GM12878 (cell line): ENCODE data around the gene ESR1. TPM values are rescaled to one million over a fixed set of nuclear protein-coding genes. Genes with fewer than 3 reads are reported as not detected.

Experiments used
- ATAC-seq: fragments of 200-7000 bp; cut with Tn5 transposase; 3 replicates; pipeline ENCODE4 v1.9.1; 2020; ENCODE audit warnings: mild to moderate bottlenecking, moderate library complexity
- BruUV-seq: library from RNA; stranded (reverse); fragments of 400-500 nt; replicated peaks from 2 replicates; lab custom pipeline; 2021; lab: Mats Ljungman, UMichigan
- CTCF ChIA-PET: fragments of 300-600 bp; sonication (Branson Sonifier 250); formaldehyde crosslinking; extraction: SDS; loops from one replicate; lab custom pipeline; 2021; ENCODE audit warnings: inconsistent platforms; lab: Yijun Ruan, JAX
- POLR2A ChIA-PET: fragments of 350-600 bp; formaldehyde crosslinking; extraction: SDS; loops from one replicate; lab custom pipeline; 2021; ENCODE audit warnings: inconsistent platforms; lab: Charles Lee
- RAD21 ChIA-PET: fragments of 300-600 bp; sonication (Branson Sonifier 250); formaldehyde crosslinking; loops from one replicate; lab custom pipeline; 2023; ENCODE audit warnings: antibody characterized with exemption; ENCODE audit not compliant: unreplicated experiment; lab: Charles Lee
- SMC1A ChIA-PET: fragments of 300-600 bp; sonication (Branson Sonifier 250); formaldehyde crosslinking; loops from one replicate; lab custom pipeline; 2023; ENCODE audit not compliant: unreplicated experiment, uncharacterized antibody; lab: Charles Lee
- DNase-seq: peaks from one replicate; pipeline ENCODE4 v3.0.0-alpha.2; 2011; ENCODE audit warnings: low read depth, low spot score
- FAIRE-seq: peaks from 3 replicates; lab custom pipeline; 2011; peaks lifted over from hg19 to GRCh38; lab: Jason Lieb, UNC
- H2AFZ ChIP-seq: 2 replicates; pipeline ENCODE4 v1.6.0; 2011; ENCODE audit warnings: low read depth, low read length, control low read depth; ENCODE audit not compliant: control insufficient read depth
- H3K27ac ChIP-seq: 2 replicates; pipeline ENCODE4 v1.5.1; 2011; ENCODE audit warnings: control low read depth; ENCODE audit not compliant: control insufficient read depth, insufficient read depth
- H3K27me3 ChIP-seq, 2 experiments: replicated peaks in 1 of 2; 2 replicates each; pipeline versions ENCODE4 v1.6.0 to v1.6.1; 2011; ENCODE audit warnings: low read length in 1 of 2; ENCODE audit not compliant: control insufficient read depth in 2 of 2, insufficient read depth in 2 of 2
- H3K36me3 ChIP-seq, 2 experiments: 2 replicates each; pipeline ENCODE4 v1.5.1; 2011; ENCODE audit warnings: low read length in 1 of 2; ENCODE audit not compliant: control insufficient read depth in 2 of 2, insufficient read depth in 2 of 2
- H3K4me1 ChIP-seq: 2 replicates; pipeline ENCODE4 v1.6.1; 2011; ENCODE audit warnings: mild to moderate bottlenecking, low read length, moderate library complexity, mixed read lengths; ENCODE audit not compliant: control insufficient read depth, insufficient read depth
- H3K4me2 ChIP-seq: 2 replicates; pipeline ENCODE4 v1.6.0; 2011; ENCODE audit warnings: control low read depth; ENCODE audit not compliant: control insufficient read depth, insufficient read depth
- H3K4me3 ChIP-seq: fragments of 200-600 bp; sonication (generic); 2 replicates; pipeline ENCODE4 v1.5.1; 2016
- H3K79me2 ChIP-seq: 2 replicates; pipeline ENCODE4 v1.6.0; 2011; ENCODE audit warnings: low read length; ENCODE audit not compliant: control insufficient read depth, insufficient read depth
- H3K9ac ChIP-seq: 2 replicates; pipeline ENCODE4 v1.8.0; 2011; ENCODE audit warnings: low read length, control low read depth, mixed read lengths; ENCODE audit not compliant: control insufficient read depth, insufficient read depth
- H3K9me3 ChIP-seq: replicated peaks from 3 replicates; pipeline ENCODE4 v1.5.1; 2011; ENCODE audit warnings: mild to moderate bottlenecking, low read length; ENCODE audit not compliant: control insufficient read depth, insufficient read depth
- H4K20me1 ChIP-seq: 2 replicates; pipeline ENCODE4 v1.6.0; 2011; ENCODE audit not compliant: control insufficient read depth, insufficient read depth
- ASH2L ChIP-seq: fragments of 300-600, 200-600 bp; sonication (generic); IDR thresholded peaks from 2 replicates; pipeline ENCODE4 v1.6.1; 2017; ENCODE audit warnings: low read depth, mild to moderate bottlenecking, borderline replicate concordance
- BACH1 ChIP-seq: fragments of 450-650 bp; IDR thresholded peaks from 2 replicates; pipeline ENCODE4 v1.6.1; 2017; ENCODE audit warnings: mild to moderate bottlenecking, borderline replicate concordance
- FOXK2 ChIP-seq: fragments of 450-650 bp; IDR thresholded peaks from 2 replicates; pipeline ENCODE4 v1.6.1; 2017; ENCODE audit warnings: mild to moderate bottlenecking, moderate library complexity
- KAT2A ChIP-seq: conservative IDR thresholded peaks from 2 replicates; pipeline ENCODE4 v1.6.1; 2011; ENCODE audit warnings: low read depth, low read length; ENCODE audit not compliant: control insufficient read depth
- LARP7 ChIP-seq: fragments of 450-650 bp; IDR thresholded peaks from 2 replicates; pipeline ENCODE4 v1.6.1; 2017; ENCODE audit warnings: mild to moderate bottlenecking
- MTA2 ChIP-seq: fragments of 450-650 bp; IDR thresholded peaks from 2 replicates; pipeline ENCODE4 v1.6.1; 2016; ENCODE audit warnings: low read depth, mild to moderate bottlenecking, moderate library complexity
- MYB ChIP-seq: fragments of 150-350 bp; IDR thresholded peaks from 2 replicates; pipeline ENCODE4 v1.6.1; 2014; ENCODE audit warnings: mild to moderate bottlenecking, low read depth, low read length, borderline replicate concordance
- NBN ChIP-seq: fragments of 450-650 bp; IDR thresholded peaks from 2 replicates; pipeline ENCODE4 v1.6.1; 2016
- RBBP5 ChIP-seq: fragments of 200-600 bp; sonication (generic); conservative IDR thresholded peaks from 2 replicates; pipeline ENCODE4 v1.6.1; 2016
- SIX5 ChIP-seq: IDR thresholded peaks from 2 replicates; pipeline ENCODE4 v1.6.1; 2011; ENCODE audit warnings: mild to moderate bottlenecking, low read depth, low read length, moderate library complexity; ENCODE audit not compliant: severe bottlenecking
- TCF3 ChIP-seq: IDR thresholded peaks from 2 replicates; pipeline ENCODE4 v1.6.1; 2012; ENCODE audit warnings: low read depth, mild to moderate bottlenecking, low read length, borderline replicate concordance; ENCODE audit not compliant: insufficient read depth
- YBX1 ChIP-seq: fragments of 450-650 bp; IDR thresholded peaks from 2 replicates; pipeline ENCODE4 v1.6.1; 2016; ENCODE audit warnings: antibody characterized with exemption
- ZNF207 ChIP-seq: fragments of 450-650 bp; IDR thresholded peaks from 2 replicates; pipeline ENCODE4 v1.6.1; 2014; ENCODE audit warnings: antibody characterized with exemption, mild to moderate bottlenecking, borderline replicate concordance
- WGBS: methylation state at CpG from one replicate; pipeline ENCODE4 v1.1.6; 2016; ENCODE audit warnings: low lambda C conversion rate; ENCODE audit not compliant: insufficient replicate concordance, insufficient coverage; ENCODE audit errors: missing lambda C conversion rate; 5-methylcytosine and 5-hydroxymethylcytosine counted together
- in situ Hi-C: fragments of 300-500 bp; cut with MboI; formaldehyde crosslinking; loops from 9 replicates; pipeline ENCODE4 v1.14.3; 2018; ENCODE audit warnings: mixed read lengths
- intact Hi-C: fragments of 100-400 bp; cut with micrococcal nuclease; formaldehyde crosslinking; loops from one replicate; pipeline ENCODE4 v1.14.2; 2022; ENCODE audit not compliant: unreplicated experiment
- polyA plus RNA-seq, 11 experiments: library from polyadenylated mRNA; depleted of rRNA in 4 of 11; unstranded in 6 of 11; stranded (reverse) in 5 of 11; fragments of >200 nt; fragmentation: Nextera tagmentation in 4 of 11; fragmentation: Illumina TruSeq in 1 of 11; extraction: Ambion mirVana in 4 of 11; extraction: Trizol in 1 of 11; gene quantifications; 1 replicate in 1 of 11; 2 replicates in 10 of 11; pipeline versions ENCODE4 v1.2.1 to v1.2.3, GENCODE V29; 2011 to 2016; ENCODE audit warnings: inconsistent platforms in 2 of 11, missing spikeins in 2 of 11, low read depth in 1 of 11
- total RNA-seq, 4 experiments: library from RNA; depleted of rRNA in 3 of 4; stranded (reverse); fragments of >200 nt in 3 of 4; fragmentation: Illumina TruSeq in 1 of 4; extraction: Trizol in 1 of 4; gene quantifications; 2 replicates each; pipeline versions ENCODE4 v1.2.1 to v1.2.3, GENCODE V29; 2013 to 2021
- TF ChIP-seq, protein P1 (sequence below): IDR thresholded peaks from 2 replicates; pipeline ENCODE4 v1.6.1; 2012; ENCODE audit warnings: low read depth, low read length, improper control_type of control experiment
- TF ChIP-seq, protein P2 (sequence below): fragments of 450-650 bp; IDR thresholded peaks from 2 replicates; pipeline ENCODE4 v1.6.1; 2017; ENCODE audit warnings: low read depth, mild to moderate bottlenecking, moderate library complexity

The ESR1 gene
- total and polyA plus RNA-seq, 10 of the 15 experiments (the other 5 are each of a cell fraction or from before 2014, with no cell fraction given), result 0.03 to 0.51 (median 0.21) TPM; not detected in 4

GRCh38 chr6:152151920-152152319 is 344.4 kb downstream of the ESR1 start:
- no peak for DNase-seq
- no peak overlapping the region for H3K4me2 ChIP-seq
- H3K36me3 ChIP-seq, result peaks cover 0 to 5% of the 10 kb centered on the region in 2 experiments; a peak in 3 of 4 replicates
- H3K4me3 ChIP-seq, result no peak overlapping the region
- H3K27ac ChIP-seq, result no peak overlapping the region
- TF ChIP-seq, protein P1, sequence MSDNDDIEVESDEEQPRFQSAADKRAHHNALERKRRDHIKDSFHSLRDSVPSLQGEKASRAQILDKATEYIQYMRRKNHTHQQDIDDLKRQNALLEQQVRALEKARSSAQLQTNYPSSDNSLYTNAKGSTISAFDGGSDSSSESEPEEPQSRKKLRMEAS, result no peak
- TF ChIP-seq RBBP5 (no peak), TCF3 (no peak), FOXK2 (no peak), BACH1 (no peak), ZNF207 (no peak), ASH2L (no peak), KAT2A (no peak), MTA2 (no peak), MYB (no peak), YBX1 (no peak), NBN (no peak), LARP7 (no peak), SIX5 (no peak)
- TF ChIP-seq, protein P2, sequence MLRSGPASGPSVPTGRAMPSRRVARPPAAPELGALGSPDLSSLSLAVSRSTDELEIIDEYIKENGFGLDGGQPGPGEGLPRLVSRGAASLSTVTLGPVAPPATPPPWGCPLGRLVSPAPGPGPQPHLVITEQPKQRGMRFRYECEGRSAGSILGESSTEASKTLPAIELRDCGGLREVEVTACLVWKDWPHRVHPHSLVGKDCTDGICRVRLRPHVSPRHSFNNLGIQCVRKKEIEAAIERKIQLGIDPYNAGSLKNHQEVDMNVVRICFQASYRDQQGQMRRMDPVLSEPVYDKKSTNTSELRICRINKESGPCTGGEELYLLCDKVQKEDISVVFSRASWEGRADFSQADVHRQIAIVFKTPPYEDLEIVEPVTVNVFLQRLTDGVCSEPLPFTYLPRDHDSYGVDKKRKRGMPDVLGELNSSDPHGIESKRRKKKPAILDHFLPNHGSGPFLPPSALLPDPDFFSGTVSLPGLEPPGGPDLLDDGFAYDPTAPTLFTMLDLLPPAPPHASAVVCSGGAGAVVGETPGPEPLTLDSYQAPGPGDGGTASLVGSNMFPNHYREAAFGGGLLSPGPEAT, result no peak
- TF ChIP-seq, all 136 proteins: peak for 0
- Histone ChIP-seq H3K79me2 (no peaks in the 10 kb centered on the region), H3K9ac (no peak overlapping the region), H2AFZ (no peak overlapping the region), H3K4me1 (no peaks in the 10 kb centered on the region), H3K27me3 (no peaks in the 10 kb centered on the region), H4K20me1 (no peaks in the 10 kb centered on the region), H3K9me3 (no peaks in the 10 kb centered on the region)
- SMC1A ChIA-PET, result interaction anchor here (0.7 to 2.0 kb wide), 2 partner anchors 8 to 13 kb away, joined by 3 to 8 read pairs; no protein-coding TSS in a partner anchor
- ATAC-seq (no peak), FAIRE-seq (no peak)
- in situ Hi-C loops, result no loop called here
- POLR2A ChIA-PET, result no interaction called here
- 95% methylated on average over 13 of the region's 13 CpGs for WGBS
- intact Hi-C loops, result no loop called here
- RAD21 ChIA-PET, result interaction anchor here (1.4 kb wide), 1 partner anchor 27 kb away, joined by 4 read pairs; no protein-coding TSS in a partner anchor
- no TSS peak for BruUV-seq
- CTCF ChIA-PET, result interaction anchor here (0.9 to 2.9 kb wide), 2 partner anchors 27 to 386 kb away, joined by 4 to 10 read pairs; no protein-coding TSS in a partner anchor
